ENCODE measurements around the gene DTHD1. TPM values are rescaled to one million over a fixed set of nuclear protein-coding genes. Genes with fewer than 3 reads are reported as not detected.
A peak's percentile ranks its signal among the peaks of the same experiment; 100 is the strongest.

Gene DTHD1
- total and polyA plus RNA-seq, 10 of the 15 experiments (the other 5 are each of a cell fraction or from before 2014, with no cell fraction given): 0.05 to 2.8 (median 1.4) TPM

DNA sequence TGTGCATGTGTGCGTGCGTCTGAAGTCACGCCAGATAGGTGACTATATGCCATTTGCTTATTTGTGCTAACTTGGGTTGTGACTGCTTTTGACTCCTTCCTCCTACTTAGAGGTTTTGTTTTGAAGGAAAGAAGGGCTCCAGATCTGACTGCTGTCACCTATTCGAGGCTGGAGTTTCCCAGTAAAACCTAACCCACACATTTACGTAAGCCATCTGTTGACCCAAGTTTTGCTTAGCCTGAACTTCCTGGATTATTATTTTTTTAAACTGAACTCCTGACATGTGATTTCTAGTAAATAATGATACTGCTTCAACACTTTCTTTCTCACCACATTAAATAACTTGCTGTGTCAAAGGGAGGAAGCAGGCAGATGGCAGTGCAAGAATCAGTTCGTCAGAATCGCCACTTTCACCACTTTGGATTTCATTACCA lies 41.5 kb downstream of the DTHD1 start (continued):
- TF ChIP-seq, protein P1, sequence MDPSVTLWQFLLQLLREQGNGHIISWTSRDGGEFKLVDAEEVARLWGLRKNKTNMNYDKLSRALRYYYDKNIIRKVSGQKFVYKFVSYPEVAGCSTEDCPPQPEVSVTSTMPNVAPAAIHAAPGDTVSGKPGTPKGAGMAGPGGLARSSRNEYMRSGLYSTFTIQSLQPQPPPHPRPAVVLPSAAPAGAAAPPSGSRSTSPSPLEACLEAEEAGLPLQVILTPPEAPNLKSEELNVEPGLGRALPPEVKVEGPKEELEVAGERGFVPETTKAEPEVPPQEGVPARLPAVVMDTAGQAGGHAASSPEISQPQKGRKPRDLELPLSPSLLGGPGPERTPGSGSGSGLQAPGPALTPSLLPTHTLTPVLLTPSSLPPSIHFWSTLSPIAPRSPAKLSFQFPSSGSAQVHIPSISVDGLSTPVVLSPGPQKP (IDR thresholded peaks at IDR 0.05; ENCODE audit: low read depth, low read length): no peak

DNA sequence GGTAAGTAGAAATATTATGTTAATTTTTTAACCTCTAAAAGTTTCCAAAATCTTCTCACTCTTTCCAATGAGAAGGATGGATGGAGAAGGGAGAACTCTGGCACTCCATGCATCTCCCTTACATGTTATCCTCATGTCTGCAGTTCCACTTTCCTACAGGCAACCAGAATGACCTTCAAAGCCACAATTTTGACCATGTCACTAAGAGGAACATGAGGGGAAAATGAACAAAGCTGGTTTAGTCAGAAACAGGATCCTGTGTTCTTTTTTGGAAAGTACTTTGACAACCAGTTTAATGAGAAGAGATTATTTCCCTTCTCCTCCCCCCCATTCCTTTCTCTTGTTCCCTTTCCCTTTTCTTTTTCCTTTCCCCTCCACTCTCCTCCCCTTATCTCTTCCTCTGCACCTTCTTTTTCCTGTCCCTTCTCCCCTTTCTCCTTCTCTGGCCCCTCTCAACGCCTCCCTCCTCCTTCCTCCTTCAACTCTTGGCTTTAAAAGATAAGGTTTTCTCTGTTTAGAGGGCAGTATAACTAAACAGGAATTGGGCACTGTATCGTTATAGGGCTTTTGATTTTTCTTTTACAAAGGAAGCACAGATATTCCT lies 42.5 kb downstream of the DTHD1 start:
- in situ Hi-C loops (cut with MboI) (loop anchor here (5.0 kb wide), 1 partner anchor 82 kb away; the partner anchor contains the start of gene ARAP2), intact Hi-C loops (cut with micrococcal nuclease; ENCODE audit: unreplicated experiment) (loop anchor here (5.0 kb wide), 1 partner anchor 117 kb away; no protein-coding TSS in a partner anchor)
- Histone ChIP-seq H3K27me3 (replicated peaks in 1 of 2; ENCODE audit: control insufficient read depth in 2 of 2, insufficient read depth in 2 of 2, low read length in 1 of 2) (no peaks in the 10 kb centered on the region), H3K36me3 (ENCODE audit: control insufficient read depth in 2 of 2, insufficient read depth in 2 of 2, low read length in 1 of 2) (no peaks in the 10 kb centered on the region), H4K20me1 (ENCODE audit: control insufficient read depth, insufficient read depth) (no peaks in the 10 kb centered on the region), H3K9ac (ENCODE audit: control insufficient read depth, insufficient read depth, low read length) (no peak overlapping the region), H3K4me2 (ENCODE audit: control insufficient read depth, insufficient read depth) (peak overlapping the region; percentile 42), H3K9me3 (replicated peaks; ENCODE audit: control insufficient read depth, insufficient read depth, low read length) (no peaks in the 10 kb centered on the region; the same call in 2 of the 3 replicates), H3K27ac (ENCODE audit: control insufficient read depth, insufficient read depth) (peak overlapping the region; percentile 93), H3K4me1 (ENCODE audit: control insufficient read depth, insufficient read depth, low read length) (peaks cover 65% of the 10 kb centered on the region), H3K79me2 (ENCODE audit: control insufficient read depth, insufficient read depth, low read length) (no peaks in the 10 kb centered on the region), H3K4me3 (no peak overlapping the region), H2AFZ (ENCODE audit: control insufficient read depth, low read depth, low read length) (peak overlapping the region; percentile 65)
- no peak for ATAC-seq
- ChIA-PET POLR2A (interaction anchor here (1.7 kb wide), 1 partner anchor 80 kb away, joined by 7 read pairs; the partner anchor contains the start of gene ARAP2), SMC1A (ENCODE audit: uncharacterized antibody, unreplicated experiment) (interaction anchor here (0.6 to 3.4 kb wide), 4 partner anchors 10 to 39 kb away, joined by 3 to 32 read pairs (median 12); no protein-coding TSS in a partner anchor), RAD21 (ENCODE audit: unreplicated experiment) (interaction anchor here (0.9 to 2.3 kb wide), 3 partner anchors 25 to 135 kb away, joined by 3 to 21 read pairs (median 4); no protein-coding TSS in a partner anchor), CTCF (interaction anchor here (0.6 kb wide), 1 partner anchor 10 kb away, joined by 4 read pairs; no protein-coding TSS in a partner anchor)
- no peak for DNase-seq (ENCODE audit: low read depth, low spot score)
- peak; percentile 18 for FAIRE-seq
- no TSS peak for BruUV-seq (replicated peaks)
- 97% methylated on average over 2 of the region's 2 CpGs for WGBS (ENCODE audit: insufficient coverage, insufficient replicate concordance, low lambda C conversion rate, missing lambda C conversion rate)
- TF ChIP-seq SUZ12 (IDR thresholded peaks at IDR 0.05; ENCODE audit: unreplicated experiment) (no peak), IRF4 (IDR thresholded peaks at IDR 0.05; ENCODE audit: low read depth, low read length) (no peak), FOXK2 (IDR thresholded peaks at IDR 0.05) (no peak), IKZF1 (conservative IDR thresholded peaks at IDR 0.05) (no peak), IKZF2 (IDR thresholded peaks at IDR 0.05) (peak; percentile 25 to 33; a peak in 2 of 4 replicates), RUNX3 (IDR thresholded peaks at IDR 0.05; ENCODE audit: low read length) (peak; percentile 33; the same call in 1 of the 2 replicates), EED (IDR thresholded peaks at IDR 0.05; ENCODE audit: low read depth) (peak; percentile 70), ETV6 (conservative IDR thresholded peaks at IDR 0.05 in 1 of 2, IDR thresholded peaks at IDR 0.05 in 1 of 2; ENCODE audit: borderline replicate concordance in 1 of 2, low read depth in 1 of 2) (peak in 1 of 2 experiments; percentile 29; a peak in 1 of 4 replicates)
- TF ChIP-seq, protein P2, sequence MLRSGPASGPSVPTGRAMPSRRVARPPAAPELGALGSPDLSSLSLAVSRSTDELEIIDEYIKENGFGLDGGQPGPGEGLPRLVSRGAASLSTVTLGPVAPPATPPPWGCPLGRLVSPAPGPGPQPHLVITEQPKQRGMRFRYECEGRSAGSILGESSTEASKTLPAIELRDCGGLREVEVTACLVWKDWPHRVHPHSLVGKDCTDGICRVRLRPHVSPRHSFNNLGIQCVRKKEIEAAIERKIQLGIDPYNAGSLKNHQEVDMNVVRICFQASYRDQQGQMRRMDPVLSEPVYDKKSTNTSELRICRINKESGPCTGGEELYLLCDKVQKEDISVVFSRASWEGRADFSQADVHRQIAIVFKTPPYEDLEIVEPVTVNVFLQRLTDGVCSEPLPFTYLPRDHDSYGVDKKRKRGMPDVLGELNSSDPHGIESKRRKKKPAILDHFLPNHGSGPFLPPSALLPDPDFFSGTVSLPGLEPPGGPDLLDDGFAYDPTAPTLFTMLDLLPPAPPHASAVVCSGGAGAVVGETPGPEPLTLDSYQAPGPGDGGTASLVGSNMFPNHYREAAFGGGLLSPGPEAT (IDR thresholded peaks at IDR 0.05; ENCODE audit: low read depth): no peak
- TF ChIP-seq, protein P3, sequence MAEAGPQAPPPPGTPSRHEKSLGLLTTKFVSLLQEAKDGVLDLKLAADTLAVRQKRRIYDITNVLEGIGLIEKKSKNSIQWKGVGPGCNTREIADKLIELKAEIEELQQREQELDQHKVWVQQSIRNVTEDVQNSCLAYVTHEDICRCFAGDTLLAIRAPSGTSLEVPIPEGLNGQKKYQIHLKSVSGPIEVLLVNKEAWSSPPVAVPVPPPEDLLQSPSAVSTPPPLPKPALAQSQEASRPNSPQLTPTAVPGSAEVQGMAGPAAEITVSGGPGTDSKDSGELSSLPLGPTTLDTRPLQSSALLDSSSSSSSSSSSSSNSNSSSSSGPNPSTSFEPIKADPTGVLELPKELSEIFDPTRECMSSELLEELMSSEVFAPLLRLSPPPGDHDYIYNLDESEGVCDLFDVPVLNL (IDR thresholded peaks at IDR 0.05; ENCODE audit: low read depth, low read length): no peak
